D341Med (cell line): ENCODE results near the gene CRYL1.

ENCODE experiments used
- DNase-seq: peaks from one replicate; pipeline ENCODE4 v3.0.0; 2012; ENCODE audit warnings: low spot score

CRYL1 gene

GRCh38 chr13:20525601-20526544 is at the start of gene CRYL1:
CRYL1 (minus strand) TSS chr13:20525857; CDS start chr13:20525794, 63 bp downstream.
- DNase-seq, result peak; percentile 92

GRCh38 chr13:20573636-20574035 is 48.0 kb upstream of the CRYL1 start:
- DNase-seq, result no peak

GRCh38 chr13:20573186-20573585 is 47.5 kb upstream of the CRYL1 start:
- DNase-seq, result no peak

- no peak for DNase-seq
Measured at GRCh38 chr13:20571676-20572075, 46.0 kb upstream of the CRYL1 start.

GRCh38 chr13:20570517-20570916 is 44.9 kb upstream of the CRYL1 start:
- DNase-seq, result no peak

- DNase-seq, result no peak
Measured at GRCh38 chr13:20567881-20568528, 42.3 kb upstream of the CRYL1 start.

- DNase-seq, result peak; percentile 95
Measured at GRCh38 chr13:20566898-20567874, 41.5 kb upstream of the CRYL1 start, which contains the start of gene IFT88. IFT88 (plus strand) TSS chr13:20567157; CDS start chr13:20574386, 7,229 bp downstream.

GRCh38 chr13:20566468-20566897 is 40.8 kb upstream of the CRYL1 start:
- no peak for DNase-seq

- DNase-seq, result no peak
Measured at GRCh38 chr13:20565115-20565736, 39.6 kb upstream of the CRYL1 start.

GRCh38 chr13:20561741-20562140 is 36.1 kb upstream of the CRYL1 start:
- no peak for DNase-seq

- DNase-seq, result no peak
Measured at GRCh38 chr13:20559659-20560356, 34.2 kb upstream of the CRYL1 start.

GRCh38 chr13:20558982-20559381 is 33.3 kb upstream of the CRYL1 start:
- no peak for DNase-seq

- DNase-seq, result no peak
Measured at GRCh38 chr13:20553311-20553710, 27.7 kb upstream of the CRYL1 start.

- no peak for DNase-seq
Measured at GRCh38 chr13:20550799-20551198, 25.1 kb upstream of the CRYL1 start.

- no peak for DNase-seq
Measured at GRCh38 chr13:20547479-20547908, 21.8 kb upstream of the CRYL1 start.

- DNase-seq, result no peak
Measured at GRCh38 chr13:20546556-20546955, 20.9 kb upstream of the CRYL1 start.

GRCh38 chr13:20544201-20544923 is 18.7 kb upstream of the CRYL1 start:
- DNase-seq, result no peak

GRCh38 chr13:20536992-20537391 is 11.3 kb upstream of the CRYL1 start:
- no peak for DNase-seq

GRCh38 chr13:20534038-20534608 is 8.5 kb upstream of the CRYL1 start:
- DNase-seq, result no peak

GRCh38 chr13:20528452-20528851 is 2.8 kb upstream of the CRYL1 start:
- no peak for DNase-seq
